HG03097 (cell line): Measurements from ENCODE around the gene HRH1.

Source experiments
- ATAC-seq: cut with Tn5 transposase; IDR thresholded peaks from one replicate; pipeline ENCODE4 v1.9.1; 2021; ENCODE audit not compliant: unreplicated experiment, low FRiP score

The HRH1 gene

GRCh38 chr3:11306817-11307589, 152.7 kb downstream of the HRH1 start:
- ATAC-seq = peak; percentile 53

DNA sequence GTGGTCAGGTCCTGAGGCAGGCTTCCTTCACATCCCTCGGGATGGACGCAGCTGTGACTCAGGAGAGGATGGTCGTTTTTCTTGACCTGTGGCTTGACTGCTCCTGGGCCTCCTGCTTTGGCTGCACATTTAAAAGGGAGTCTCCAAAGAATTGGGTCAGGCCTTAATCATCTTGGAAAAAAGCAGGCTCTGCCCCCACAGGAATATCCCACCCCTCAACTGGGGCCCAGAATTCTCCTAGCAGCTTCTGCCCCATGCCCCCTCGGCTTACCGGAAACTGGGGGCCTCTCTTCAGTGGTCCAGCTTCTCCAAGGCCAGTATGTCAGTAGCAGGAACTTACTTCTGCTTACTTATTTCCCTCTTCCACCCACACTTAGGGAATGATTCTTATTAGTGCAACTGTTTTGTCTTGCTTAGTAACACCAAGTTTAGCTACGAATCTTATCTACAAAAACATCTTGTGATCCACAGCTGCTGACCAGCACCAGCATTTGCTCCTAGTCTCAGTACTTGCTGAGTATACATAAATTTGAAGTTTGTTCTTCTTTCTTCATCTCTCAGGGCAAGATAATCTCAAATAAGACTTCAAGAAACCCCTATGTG, 153.6 kb downstream of the HRH1 start:
- ATAC-seq = no peak

GRCh38 chr3:11310258-11310657, 156.0 kb downstream of the HRH1 start:
- no peak for ATAC-seq

- ATAC-seq = no peak
Observed at GRCh38 chr3:11312166-11312565, 157.9 kb downstream of the HRH1 start.
